DOHH2 (cell line): ENCODE measurements around the gene CYP2C8.

Experiments used
- H3F3A ChIP-seq: fragments of 200-600 bp; sonication (generic), shearing (Covaris generic); 2 replicates; pipeline ENCODE4 v1.6.0; 2016; ENCODE audit warnings: antibody characterized with exemption, mild to moderate bottlenecking; ENCODE audit not compliant: control insufficient read depth, insufficient read depth
- H3K27ac ChIP-seq: fragments of 200-600 bp; sonication (generic); 2 replicates; pipeline ENCODE4 v1.5.1; 2014; ENCODE audit warnings: low read depth, mild to moderate bottlenecking, low read length, moderate library complexity
- H3K27me3 ChIP-seq: fragments of 200-600 bp; sonication (generic); 2 replicates; pipeline ENCODE4 v1.6.1; 2014; ENCODE audit warnings: mild to moderate bottlenecking, low read length, mixed read lengths; ENCODE audit not compliant: control insufficient read depth
- H3K36me3 ChIP-seq: fragments of 200-600 bp; sonication (generic); 2 replicates; pipeline ENCODE4 v1.6.1; 2014; ENCODE audit warnings: mild to moderate bottlenecking, low read length, moderate library complexity, mixed read lengths; ENCODE audit not compliant: control insufficient read depth
- H3K4me1 ChIP-seq: fragments of 200-600 bp; sonication (generic); 2 replicates; pipeline ENCODE4 v1.6.1; 2014; ENCODE audit warnings: mild to moderate bottlenecking, low read length, mixed read lengths; ENCODE audit not compliant: control insufficient read depth
- H3K4me2 ChIP-seq: fragments of 200-600 bp; sonication (generic); 2 replicates; pipeline ENCODE4 v1.6.0; 2014; ENCODE audit warnings: mild to moderate bottlenecking, low read length, moderate library complexity
- H3K4me3 ChIP-seq: fragments of 200-600 bp; sonication (generic); 2 replicates; pipeline ENCODE4 v1.5.1; 2014; ENCODE audit warnings: mild to moderate bottlenecking, low read length, mixed read lengths
- H3K79me2 ChIP-seq: fragments of 200-600 bp; sonication (generic); 2 replicates; pipeline ENCODE4 v1.6.1; 2014; ENCODE audit warnings: mild to moderate bottlenecking, low read length, mixed read lengths; ENCODE audit not compliant: control insufficient read depth
- H3K9me2 ChIP-seq: fragments of 200-600 bp; sonication (generic); replicated peaks from 2 replicates; pipeline ENCODE4 v1.6.1; 2014; ENCODE audit warnings: mild to moderate bottlenecking, low read length, mixed read lengths; ENCODE audit not compliant: control insufficient read depth
- H3K9me3 ChIP-seq: fragments of 200-600 bp; sonication (generic); 2 replicates; pipeline ENCODE4 v1.6.1; 2014; ENCODE audit warnings: antibody characterized with exemption, low read length, mixed read lengths; ENCODE audit not compliant: control insufficient read depth, insufficient read depth
- H4K20me1 ChIP-seq: fragments of 200-600 bp; sonication (generic); 2 replicates; pipeline ENCODE4 v1.6.0; 2014; ENCODE audit warnings: low read depth, mild to moderate bottlenecking, antibody characterized with exemption, low read length, moderate library complexity; ENCODE audit not compliant: control insufficient read depth, insufficient read depth
- EZH2phosphoT487 ChIP-seq: fragments of 200-600 bp; sonication (generic); IDR thresholded peaks from 2 replicates; pipeline ENCODE4 v1.6.1; 2017; ENCODE audit warnings: borderline replicate concordance, mild to moderate bottlenecking, antibody characterized with exemption, low read length, moderate library complexity, mixed read lengths
- TF ChIP-seq, protein P1 (sequence below): fragments of 200-600 bp; sonication (generic); IDR thresholded peaks from one replicate; pipeline ENCODE4 v1.5.1; 2014; ENCODE audit warnings: antibody characterized with exemption, mild to moderate bottlenecking, low read depth, low read length; ENCODE audit not compliant: poor library complexity, severe bottlenecking

Gene CYP2C8

DNA sequence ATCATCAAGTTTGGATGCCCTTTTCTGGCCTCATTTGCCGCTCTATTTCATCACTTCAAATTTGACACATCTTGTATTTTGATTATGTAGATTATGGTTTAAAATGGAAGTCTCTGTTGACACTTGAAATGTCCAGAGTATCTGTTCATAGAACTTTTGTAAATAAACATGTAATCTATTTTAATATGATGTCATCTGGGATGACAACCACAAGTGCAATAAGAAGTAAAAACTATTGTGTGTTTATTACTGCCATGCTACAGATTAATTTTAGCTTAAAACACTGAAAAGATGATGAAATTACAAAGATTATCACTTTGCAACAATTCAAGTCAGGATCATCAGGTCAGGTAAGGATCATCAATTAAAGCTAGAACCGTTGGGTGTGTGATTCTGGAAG lies 30.0 kb downstream of the CYP2C8 start:
- Histone ChIP-seq H3K4me1 (no peaks in the 10 kb centered on the region), H3K36me3 (no peaks in the 10 kb centered on the region), H3K27ac (no peak overlapping the region), H3K9me2 (no peaks in the 10 kb centered on the region), H3K79me2 (no peaks in the 10 kb centered on the region), H3K4me3 (no peak overlapping the region), H3K9me3 (no peaks in the 10 kb centered on the region), H3K4me2 (no peak overlapping the region), H4K20me1 (no peaks in the 10 kb centered on the region), H3K27me3 (peaks cover 3% of the 10 kb centered on the region), H3F3A (no peaks in the 10 kb centered on the region)
- TF ChIP-seq EZH2phosphoT487 = no peak
- TF ChIP-seq, protein P1, sequence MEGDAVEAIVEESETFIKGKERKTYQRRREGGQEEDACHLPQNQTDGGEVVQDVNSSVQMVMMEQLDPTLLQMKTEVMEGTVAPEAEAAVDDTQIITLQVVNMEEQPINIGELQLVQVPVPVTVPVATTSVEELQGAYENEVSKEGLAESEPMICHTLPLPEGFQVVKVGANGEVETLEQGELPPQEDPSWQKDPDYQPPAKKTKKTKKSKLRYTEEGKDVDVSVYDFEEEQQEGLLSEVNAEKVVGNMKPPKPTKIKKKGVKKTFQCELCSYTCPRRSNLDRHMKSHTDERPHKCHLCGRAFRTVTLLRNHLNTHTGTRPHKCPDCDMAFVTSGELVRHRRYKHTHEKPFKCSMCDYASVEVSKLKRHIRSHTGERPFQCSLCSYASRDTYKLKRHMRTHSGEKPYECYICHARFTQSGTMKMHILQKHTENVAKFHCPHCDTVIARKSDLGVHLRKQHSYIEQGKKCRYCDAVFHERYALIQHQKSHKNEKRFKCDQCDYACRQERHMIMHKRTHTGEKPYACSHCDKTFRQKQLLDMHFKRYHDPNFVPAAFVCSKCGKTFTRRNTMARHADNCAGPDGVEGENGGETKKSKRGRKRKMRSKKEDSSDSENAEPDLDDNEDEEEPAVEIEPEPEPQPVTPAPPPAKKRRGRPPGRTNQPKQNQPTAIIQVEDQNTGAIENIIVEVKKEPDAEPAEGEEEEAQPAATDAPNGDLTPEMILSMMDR = no peak

DNA sequence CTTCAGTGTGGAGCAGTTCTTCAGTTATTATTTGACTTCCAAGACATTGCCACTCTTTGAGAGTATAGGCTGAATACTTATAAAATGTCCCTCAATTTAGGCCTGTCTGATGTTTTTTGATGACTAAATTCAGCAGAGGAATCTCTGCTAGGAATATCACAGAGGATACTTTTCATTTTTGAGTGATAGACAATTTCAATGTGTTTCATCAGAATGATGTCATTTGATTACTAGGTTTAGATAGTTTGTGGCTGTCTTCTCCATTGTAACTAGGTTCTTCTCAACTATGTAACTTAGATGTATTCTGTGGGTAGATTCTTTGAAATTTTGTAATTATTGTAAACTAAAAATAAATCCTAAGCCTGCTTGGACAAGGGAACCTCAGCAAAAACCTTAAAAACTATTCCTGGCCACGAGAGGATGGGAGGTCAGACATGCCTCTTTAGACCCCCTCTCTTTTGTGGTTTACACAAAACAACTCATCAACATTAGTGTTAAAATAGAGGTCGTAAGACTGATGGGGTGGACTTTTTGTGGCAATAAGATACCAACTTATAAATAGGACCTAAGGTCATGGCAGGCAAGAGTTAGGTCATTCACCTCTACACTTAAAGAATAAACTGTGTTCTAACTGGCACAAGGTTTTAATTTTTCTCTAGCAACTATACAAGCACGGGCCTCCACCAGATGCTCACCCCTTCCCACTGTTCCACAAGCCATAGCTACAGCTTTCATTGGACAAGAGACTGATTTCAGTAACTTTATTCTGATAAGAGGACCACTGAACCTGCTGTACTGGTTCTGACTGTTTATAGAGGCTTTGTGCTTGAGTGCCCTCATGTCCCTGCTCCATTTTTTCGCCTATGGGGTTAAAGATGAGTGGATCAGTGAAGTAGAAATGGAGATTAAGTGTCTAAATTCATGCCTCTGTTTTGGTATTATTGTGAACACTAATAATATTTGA lies 33.7 kb downstream of the CYP2C8 start:
- no peaks in the 10 kb centered on the region for H3F3A ChIP-seq
- H3K9me2 ChIP-seq = no peaks in the 10 kb centered on the region
- no peak overlapping the region for H3K4me3 ChIP-seq
- H3K36me3 ChIP-seq = no peaks in the 10 kb centered on the region
- H3K79me2 ChIP-seq = no peaks in the 10 kb centered on the region
- H3K27ac ChIP-seq = no peak overlapping the region
- H3K4me1 ChIP-seq = no peaks in the 10 kb centered on the region
- no peak overlapping the region for H3K4me2 ChIP-seq
- H3K9me3 ChIP-seq = no peaks in the 10 kb centered on the region
- no peaks in the 10 kb centered on the region for H4K20me1 ChIP-seq
- TF ChIP-seq, protein P1 = no peak
- TF ChIP-seq EZH2phosphoT487 = no peak
- peaks cover 3% of the 10 kb centered on the region for H3K27me3 ChIP-seq

DNA sequence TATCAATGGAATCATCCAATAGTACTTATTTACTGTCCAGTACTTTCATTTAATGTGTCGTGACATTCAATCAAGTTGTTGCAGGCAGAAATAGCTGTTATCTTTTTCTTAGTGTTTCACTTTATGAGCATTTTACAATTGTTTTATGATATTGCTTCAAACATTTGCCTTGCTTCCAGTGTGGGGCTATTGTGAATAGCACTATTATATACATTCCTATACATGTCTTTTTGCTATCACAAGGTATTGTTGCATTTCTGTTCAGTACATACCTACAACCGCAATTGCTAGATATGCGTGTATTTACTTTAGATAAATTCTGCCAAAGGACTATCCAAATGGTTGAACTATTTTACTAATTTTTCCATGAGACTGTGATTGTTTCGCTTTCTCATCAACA lies 34.9 kb downstream of the CYP2C8 start:
- Histone ChIP-seq H3K27me3 (peaks cover 3% of the 10 kb centered on the region), H3K4me1 (no peaks in the 10 kb centered on the region), H3K36me3 (no peaks in the 10 kb centered on the region), H3K9me2 (no peaks in the 10 kb centered on the region), H3K4me3 (no peak overlapping the region), H3K27ac (no peak overlapping the region), H3K4me2 (no peak overlapping the region), H3K79me2 (no peaks in the 10 kb centered on the region), H4K20me1 (no peaks in the 10 kb centered on the region), H3K9me3 (no peaks in the 10 kb centered on the region), H3F3A (no peaks in the 10 kb centered on the region)
- no peak for TF ChIP-seq EZH2phosphoT487
- TF ChIP-seq, protein P1 = no peak
